Neural progenitor cell (in vitro differentiated cells): ENCODE results near the gene AEBP1. TPM values are rescaled to one million over a fixed set of nuclear protein-coding genes. Genes with fewer than 3 reads are reported as not detected.

ENCODE experiments used
- DNase-seq: peaks from one replicate; pipeline ENCODE4 v3.0.0-alpha.2; 2016; ENCODE audit warnings: low spot score
- H2AFZ ChIP-seq: fragments of 200-600 bp; sonication (generic); replicated peaks from 2 replicates; pipeline ENCODE4 v1.6.1; 2016; ENCODE audit warnings: antibody characterized with exemption
- H3F3A ChIP-seq: fragments of 200-600 bp; sonication (generic); 2 replicates; pipeline ENCODE4 v1.6.1; 2016; ENCODE audit warnings: antibody characterized with exemption, low read depth
- H3K27ac ChIP-seq: fragments of 200-600 bp; sonication (generic); 2 replicates; pipeline ENCODE4 v1.5.1; 2016; ENCODE audit warnings: mild to moderate bottlenecking
- H3K27me3 ChIP-seq: fragments of 200-600 bp; sonication (generic); 2 replicates; pipeline ENCODE4 v1.6.1; 2016; ENCODE audit warnings: mild to moderate bottlenecking, moderate library complexity
- H3K36me3 ChIP-seq: fragments of 200-600 bp; sonication (generic); 2 replicates; pipeline ENCODE4 v1.5.1; 2016
- H3K4me1 ChIP-seq: fragments of 200-600 bp; sonication (generic); 2 replicates; pipeline ENCODE4 v1.6.1; 2016; ENCODE audit warnings: mixed run types
- H3K4me2 ChIP-seq: fragments of 200-600 bp; sonication (generic); 2 replicates; pipeline ENCODE4 v1.6.1; 2016
- H3K4me3 ChIP-seq: fragments of 200-600 bp; sonication (generic); 2 replicates; pipeline ENCODE4 v1.5.1; 2016
- H3K79me2 ChIP-seq: fragments of 200-600 bp; sonication (generic); 2 replicates; pipeline ENCODE4 v1.6.1; 2016; ENCODE audit warnings: low read depth
- H3K9ac ChIP-seq: fragments of 200-600 bp; sonication (generic); 2 replicates; pipeline ENCODE4 v1.6.1; 2016
- H3K9me3 ChIP-seq: fragments of 200-600 bp; sonication (generic); 2 replicates; pipeline ENCODE4 v1.5.1; 2016; ENCODE audit warnings: low read depth
- H4K20me1 ChIP-seq: fragments of 200-600 bp; sonication (generic); 2 replicates; pipeline ENCODE4 v1.6.1; 2016; ENCODE audit warnings: low read depth
- H3K27ac Mint-ChIP-seq: 3 replicates; pipeline ENCODE4 v1.8.0; 2021; ENCODE audit warnings: mixed read lengths
- H3K27me3 Mint-ChIP-seq: 2 replicates; pipeline ENCODE4 v1.8.0; 2022; ENCODE audit warnings: low read depth, mild to moderate bottlenecking, inconsistent platforms, moderate library complexity, mixed read lengths; ENCODE audit not compliant: insufficient read depth
- H3K36me3 Mint-ChIP-seq: 3 replicates; pipeline ENCODE4 v1.8.0; 2021; ENCODE audit warnings: mixed read lengths
- H3K4me1 Mint-ChIP-seq: 3 replicates; pipeline ENCODE4 v1.8.0; 2021; ENCODE audit warnings: mixed read lengths
- H3K4me3 Mint-ChIP-seq: 3 replicates; pipeline ENCODE4 v1.8.0; 2021; ENCODE audit warnings: mild to moderate bottlenecking, moderate library complexity, mixed read lengths
- H3K9me3 Mint-ChIP-seq: 3 replicates; pipeline ENCODE4 v1.8.0; 2020; ENCODE audit warnings: mixed read lengths
- EZH2 ChIP-seq: fragments of 200-600 bp; sonication (generic); IDR thresholded peaks from 2 replicates; pipeline ENCODE4 v1.6.1; 2017; ENCODE audit warnings: antibody characterized with exemption, mild to moderate bottlenecking, moderate library complexity
- EZH2phosphoT487 ChIP-seq: fragments of 200-600 bp; sonication (generic); IDR thresholded peaks from 2 replicates; pipeline ENCODE4 v1.6.1; 2017; ENCODE audit warnings: antibody characterized with exemption
- total RNA-seq: library from RNA; depleted of rRNA; stranded (reverse); fragments of >200 nt; gene quantifications from 2 replicates; pipeline ENCODE4 v1.2.3, GENCODE V29; 2015; ENCODE audit warnings: low replicate concordance
- TF ChIP-seq, protein P1 (sequence below): fragments of 200-600 bp; sonication (generic); IDR thresholded peaks from 2 replicates; pipeline ENCODE4 v1.5.1; 2017; ENCODE audit warnings: antibody characterized with exemption, mild to moderate bottlenecking

AEBP1 gene
- total RNA-seq, 1 donor from 2014 or later, result 4.5 TPM

GRCh38 chr7:44076101-44076895, 27.8 kb upstream of the AEBP1 start:
- Histone ChIP-seq H3K27me3 (no peaks in the 10 kb centered on the region), H3K9ac (no peak overlapping the region), H3K4me1 (no peaks in the 10 kb centered on the region), H3K79me2 (no peaks in the 10 kb centered on the region), H3K27ac (no peak overlapping the region), H3F3A (peaks cover 4% of the 10 kb centered on the region), H4K20me1 (no peaks in the 10 kb centered on the region), H3K9me3 (no peaks in the 10 kb centered on the region), H2AFZ (no peak overlapping the region), H3K4me3 (no peak overlapping the region), H3K36me3 (no peaks in the 10 kb centered on the region), H3K4me2 (no peak overlapping the region)
- no peak overlapping the region for H3K27ac Mint-ChIP-seq
- H3K9me3 Mint-ChIP-seq, result no peaks in the 10 kb centered on the region
- H3K36me3 Mint-ChIP-seq, result peaks cover 6% of the 10 kb centered on the region
- H3K27me3 Mint-ChIP-seq, result peaks cover 6% of the 10 kb centered on the region
- TF ChIP-seq EZH2phosphoT487 (no peak), EZH2 (no peak)
- TF ChIP-seq, protein P1, sequence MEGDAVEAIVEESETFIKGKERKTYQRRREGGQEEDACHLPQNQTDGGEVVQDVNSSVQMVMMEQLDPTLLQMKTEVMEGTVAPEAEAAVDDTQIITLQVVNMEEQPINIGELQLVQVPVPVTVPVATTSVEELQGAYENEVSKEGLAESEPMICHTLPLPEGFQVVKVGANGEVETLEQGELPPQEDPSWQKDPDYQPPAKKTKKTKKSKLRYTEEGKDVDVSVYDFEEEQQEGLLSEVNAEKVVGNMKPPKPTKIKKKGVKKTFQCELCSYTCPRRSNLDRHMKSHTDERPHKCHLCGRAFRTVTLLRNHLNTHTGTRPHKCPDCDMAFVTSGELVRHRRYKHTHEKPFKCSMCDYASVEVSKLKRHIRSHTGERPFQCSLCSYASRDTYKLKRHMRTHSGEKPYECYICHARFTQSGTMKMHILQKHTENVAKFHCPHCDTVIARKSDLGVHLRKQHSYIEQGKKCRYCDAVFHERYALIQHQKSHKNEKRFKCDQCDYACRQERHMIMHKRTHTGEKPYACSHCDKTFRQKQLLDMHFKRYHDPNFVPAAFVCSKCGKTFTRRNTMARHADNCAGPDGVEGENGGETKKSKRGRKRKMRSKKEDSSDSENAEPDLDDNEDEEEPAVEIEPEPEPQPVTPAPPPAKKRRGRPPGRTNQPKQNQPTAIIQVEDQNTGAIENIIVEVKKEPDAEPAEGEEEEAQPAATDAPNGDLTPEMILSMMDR, result no peak
- no peak for DNase-seq
- peaks cover 8% of the 10 kb centered on the region for H3K4me1 Mint-ChIP-seq
- no peak overlapping the region for H3K4me3 Mint-ChIP-seq

DNA sequence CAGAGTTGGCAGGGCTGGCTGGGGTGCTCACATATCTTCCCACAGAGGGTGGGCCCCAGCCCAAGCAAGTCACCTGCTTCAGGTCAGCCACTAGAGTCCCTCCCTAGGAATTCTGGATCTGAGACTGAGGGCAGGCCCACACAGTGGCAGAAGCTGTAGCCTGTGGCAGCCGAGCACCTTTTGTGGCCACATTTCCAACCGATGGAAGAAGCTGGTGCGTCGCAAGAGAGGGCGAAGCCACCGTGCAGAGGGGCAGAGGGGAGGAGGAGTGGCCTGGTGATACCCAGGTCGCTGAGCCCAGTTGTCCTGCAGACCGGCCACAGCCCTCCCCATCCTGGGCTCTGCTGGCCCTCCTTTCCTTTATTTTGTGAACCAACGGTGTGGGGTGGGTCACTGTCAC, 27.1 kb upstream of the AEBP1 start:
- peaks cover 7% of the 10 kb centered on the region for H3K36me3 Mint-ChIP-seq
- Histone ChIP-seq H3K9ac (no peak overlapping the region), H3K27me3 (no peaks in the 10 kb centered on the region), H3K4me1 (no peaks in the 10 kb centered on the region), H3K4me3 (no peak overlapping the region), H3K36me3 (no peaks in the 10 kb centered on the region), H3F3A (peaks cover 3% of the 10 kb centered on the region), H3K27ac (no peak overlapping the region), H3K4me2 (no peak overlapping the region), H3K79me2 (peaks cover 7% of the 10 kb centered on the region), H3K9me3 (no peaks in the 10 kb centered on the region), H4K20me1 (no peaks in the 10 kb centered on the region), H2AFZ (no peak overlapping the region)
- H3K27me3 Mint-ChIP-seq, result peaks cover 7% of the 10 kb centered on the region
- no peak for DNase-seq
- no peak overlapping the region for H3K4me3 Mint-ChIP-seq
- H3K9me3 Mint-ChIP-seq, result no peaks in the 10 kb centered on the region
- H3K4me1 Mint-ChIP-seq, result peaks cover 10% of the 10 kb centered on the region
- H3K27ac Mint-ChIP-seq, result no peak overlapping the region
- TF ChIP-seq EZH2phosphoT487 (no peak), EZH2 (no peak)
- TF ChIP-seq, protein P1, result no peak

- Histone ChIP-seq H3K4me2 (no peak overlapping the region), H3K9ac (no peak overlapping the region), H3F3A (peaks cover 5% of the 10 kb centered on the region), H4K20me1 (no peaks in the 10 kb centered on the region), H3K27me3 (no peaks in the 10 kb centered on the region), H3K79me2 (peaks cover 7% of the 10 kb centered on the region), H3K9me3 (no peaks in the 10 kb centered on the region), H3K4me3 (no peak overlapping the region), H3K4me1 (no peaks in the 10 kb centered on the region), H2AFZ (no peak overlapping the region), H3K36me3 (no peaks in the 10 kb centered on the region), H3K27ac (no peak overlapping the region)
- Mint-ChIP-seq H3K4me3 (no peak overlapping the region), H3K9me3 (no peaks in the 10 kb centered on the region), H3K36me3 (peaks cover 7% of the 10 kb centered on the region), H3K4me1 (peaks cover 7% of the 10 kb centered on the region), H3K27me3 (peaks cover 2% of the 10 kb centered on the region), H3K27ac (no peak overlapping the region)
- no peak for DNase-seq
- TF ChIP-seq, protein P1, result no peak
- TF ChIP-seq EZH2, result no peak
- no peak for TF ChIP-seq EZH2phosphoT487
Measured at GRCh38 chr7:44077681-44078091, 26.5 kb upstream of the AEBP1 start.
